ENCODE measurements around the gene CPXM2.

DNA sequence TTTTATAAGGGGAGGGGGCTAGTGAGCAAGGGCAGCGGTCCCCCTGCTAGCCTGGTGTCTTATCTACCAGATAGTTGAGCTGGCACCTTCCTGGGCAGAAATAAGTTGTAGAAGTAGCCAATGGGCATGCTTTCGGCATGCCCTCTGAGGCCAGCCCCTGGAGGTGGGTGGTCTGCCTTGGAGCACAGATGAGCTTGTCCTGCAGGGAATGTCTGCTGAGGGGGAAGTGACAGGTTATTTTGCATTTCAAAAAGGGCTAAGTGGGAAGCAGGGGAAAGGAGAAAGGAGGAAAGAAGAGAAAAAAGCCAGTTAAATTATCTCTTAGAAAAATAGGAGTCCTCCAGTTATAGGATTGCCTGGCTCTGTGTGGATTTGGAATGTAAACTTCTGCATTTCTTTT is 136.5 kb downstream of the CPXM2 start:
- TF ChIP-seq POLR2A (IDR thresholded peaks at IDR 0.05; ENCODE audit: low read length): no peak
- TF ChIP-seq, protein P1, sequence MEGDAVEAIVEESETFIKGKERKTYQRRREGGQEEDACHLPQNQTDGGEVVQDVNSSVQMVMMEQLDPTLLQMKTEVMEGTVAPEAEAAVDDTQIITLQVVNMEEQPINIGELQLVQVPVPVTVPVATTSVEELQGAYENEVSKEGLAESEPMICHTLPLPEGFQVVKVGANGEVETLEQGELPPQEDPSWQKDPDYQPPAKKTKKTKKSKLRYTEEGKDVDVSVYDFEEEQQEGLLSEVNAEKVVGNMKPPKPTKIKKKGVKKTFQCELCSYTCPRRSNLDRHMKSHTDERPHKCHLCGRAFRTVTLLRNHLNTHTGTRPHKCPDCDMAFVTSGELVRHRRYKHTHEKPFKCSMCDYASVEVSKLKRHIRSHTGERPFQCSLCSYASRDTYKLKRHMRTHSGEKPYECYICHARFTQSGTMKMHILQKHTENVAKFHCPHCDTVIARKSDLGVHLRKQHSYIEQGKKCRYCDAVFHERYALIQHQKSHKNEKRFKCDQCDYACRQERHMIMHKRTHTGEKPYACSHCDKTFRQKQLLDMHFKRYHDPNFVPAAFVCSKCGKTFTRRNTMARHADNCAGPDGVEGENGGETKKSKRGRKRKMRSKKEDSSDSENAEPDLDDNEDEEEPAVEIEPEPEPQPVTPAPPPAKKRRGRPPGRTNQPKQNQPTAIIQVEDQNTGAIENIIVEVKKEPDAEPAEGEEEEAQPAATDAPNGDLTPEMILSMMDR (IDR thresholded peaks at IDR 0.05): no peak
- no peak for TF ChIP-seq SMC3 (IDR thresholded peaks at IDR 0.05)
- TF ChIP-seq JUNB (IDR thresholded peaks at IDR 0.05): no peak
- no peak for TF ChIP-seq BHLHE40 (IDR thresholded peaks at IDR 0.05; ENCODE audit: low read depth, low read length)
- TF ChIP-seq, protein P2, sequence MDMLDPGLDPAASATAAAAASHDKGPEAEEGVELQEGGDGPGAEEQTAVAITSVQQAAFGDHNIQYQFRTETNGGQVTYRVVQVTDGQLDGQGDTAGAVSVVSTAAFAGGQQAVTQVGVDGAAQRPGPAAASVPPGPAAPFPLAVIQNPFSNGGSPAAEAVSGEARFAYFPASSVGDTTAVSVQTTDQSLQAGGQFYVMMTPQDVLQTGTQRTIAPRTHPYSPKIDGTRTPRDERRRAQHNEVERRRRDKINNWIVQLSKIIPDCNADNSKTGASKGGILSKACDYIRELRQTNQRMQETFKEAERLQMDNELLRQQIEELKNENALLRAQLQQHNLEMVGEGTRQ (IDR thresholded peaks at IDR 0.05): no peak
- no peak for TF ChIP-seq NR3C1 (IDR thresholded peaks at IDR 0.05)
